ENCODE data around the gene OTOF.

Gene OTOF

DNA sequence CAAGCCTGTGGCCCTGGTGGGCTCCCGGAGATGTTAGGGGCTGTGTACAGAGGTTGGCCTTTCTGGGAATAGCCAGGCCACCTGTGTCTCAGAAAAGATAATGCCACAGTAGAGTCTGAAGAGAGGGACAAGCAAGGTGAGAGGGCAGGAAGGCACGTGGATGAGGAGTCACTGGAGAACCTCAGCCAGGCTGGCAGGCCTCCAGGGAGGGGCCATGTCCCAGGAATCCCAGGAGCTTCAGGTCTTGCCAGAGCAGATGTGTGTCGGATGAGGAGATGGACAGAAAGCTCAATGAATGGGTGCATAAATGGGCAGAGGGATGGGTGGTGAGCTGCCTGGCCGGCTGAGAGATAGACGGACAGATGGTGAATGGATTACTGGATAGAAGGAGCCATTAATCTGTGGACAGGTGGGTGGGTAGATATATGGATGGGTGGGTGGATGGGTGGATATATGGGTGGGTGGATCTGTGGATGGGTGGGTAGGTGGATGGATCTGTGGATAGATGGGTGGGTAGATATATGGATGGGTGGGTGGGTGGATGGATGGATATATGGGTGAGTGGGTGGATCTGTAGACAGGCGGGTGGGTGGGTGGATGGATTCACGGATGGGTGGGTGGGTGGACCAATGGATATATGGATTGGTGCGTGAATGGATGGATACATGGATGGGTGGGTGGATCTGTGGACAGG is 7.9 kb upstream of the OTOF start:
- no peak for DNase-seq (ENCODE audit: low spot score)
- no peak for TF ChIP-seq CTCF (IDR thresholded peaks at IDR 0.05; ENCODE audit: extremely low read depth, missing control alignments)

GRCh38 chr2:26485099-26485498 is 7.2 kb upstream of the OTOF start:
- no peak for TF ChIP-seq CTCF (IDR thresholded peaks at IDR 0.05; ENCODE audit: extremely low read depth, missing control alignments)

DNA sequence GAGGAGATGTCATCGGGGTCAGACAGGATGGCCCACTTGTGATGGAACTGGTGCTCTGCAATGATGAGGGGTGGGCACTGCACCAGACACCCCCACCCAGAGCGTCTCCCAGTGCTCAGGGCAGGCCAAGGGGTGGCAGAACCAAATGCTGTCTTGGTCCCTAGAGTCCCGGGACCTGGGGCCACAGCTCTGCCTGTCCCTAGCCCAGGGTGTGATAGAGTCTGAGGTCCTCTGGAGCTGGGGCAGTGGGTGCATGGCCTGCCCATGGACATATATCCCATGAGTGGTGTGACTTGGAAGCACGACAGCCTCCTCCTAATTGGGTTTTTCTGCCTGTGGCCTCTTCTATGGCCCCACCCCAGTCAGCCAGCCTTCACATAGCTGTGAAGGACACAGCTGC is 6.7 kb upstream of the OTOF start:
- no peak for DNase-seq (ENCODE audit: low spot score)
- no peak for TF ChIP-seq CTCF (IDR thresholded peaks at IDR 0.05; ENCODE audit: extremely low read depth, missing control alignments)

More at GRCh38 chr2:26485099-26485498, 7.2 kb upstream of the OTOF start:
- DNase-seq (ENCODE audit: low spot score), result no peak

GRCh38 chr2:26483957-26484565 is 6.1 kb upstream of the OTOF start:
- no peak for DNase-seq (ENCODE audit: low spot score)
- TF ChIP-seq CTCF (IDR thresholded peaks at IDR 0.05; ENCODE audit: extremely low read depth, missing control alignments), result no peak

DNA sequence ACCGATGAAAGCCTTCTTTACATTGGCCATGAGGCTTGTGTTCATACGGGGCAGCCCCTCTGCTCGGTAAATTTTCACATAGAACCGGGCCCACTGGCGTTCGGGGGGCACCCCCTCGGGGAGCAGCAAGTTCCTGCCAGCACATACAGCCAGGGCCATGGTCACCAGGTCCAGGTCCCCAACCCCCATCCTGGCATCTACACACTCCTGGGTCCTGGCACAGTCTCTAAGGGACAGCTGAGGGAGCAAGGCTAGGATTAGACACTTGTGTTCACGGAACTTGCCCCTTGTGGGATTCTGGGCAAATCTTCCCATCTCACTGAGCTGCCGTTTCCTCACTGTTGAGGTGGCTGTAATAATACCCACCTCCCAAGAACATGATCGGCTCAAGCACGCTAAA is 5.6 kb upstream of the OTOF start:
- no peak for DNase-seq (ENCODE audit: low spot score)
- TF ChIP-seq CTCF (IDR thresholded peaks at IDR 0.05; ENCODE audit: extremely low read depth, missing control alignments), result no peak

DNA sequence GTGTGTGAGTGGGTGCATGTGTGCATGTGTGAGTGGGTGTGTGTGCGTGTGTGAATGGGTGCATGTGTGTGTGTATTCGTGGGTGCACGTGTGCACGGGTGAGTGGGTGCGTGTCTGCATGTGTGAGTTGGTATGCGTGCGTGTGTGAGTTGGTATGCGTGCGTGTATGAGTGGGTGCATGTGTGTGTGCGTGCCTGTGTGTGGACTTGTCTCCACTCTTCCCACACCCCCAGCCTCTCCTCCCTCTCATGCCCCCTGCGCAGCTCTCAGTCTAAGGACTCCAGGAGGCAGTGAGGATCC is 5.1 kb upstream of the OTOF start:
- TF ChIP-seq CTCF (IDR thresholded peaks at IDR 0.05; ENCODE audit: extremely low read depth, missing control alignments), result no peak
- DNase-seq (ENCODE audit: low spot score), result no peak

GRCh38 chr2:26482211-26483026 is 4.5 kb upstream of the OTOF start:
- TF ChIP-seq CTCF (IDR thresholded peaks at IDR 0.05; ENCODE audit: extremely low read depth, missing control alignments), result no peak
- DNase-seq (ENCODE audit: low spot score), result no peak

Data from GM20000 (cell line).